Right lobe of liver (tissue), 4 donors: ENCODE measurements around the gene ENPP3.

Source experiments
- POLR2A ChIP-seq: fragments of 450-650 bp; IDR thresholded peaks from one replicate; pipeline ENCODE4 v1.6.1; 2017; ENCODE audit warnings: antibody characterized with exemption, mild to moderate bottlenecking
- TF ChIP-seq, protein P1 (sequence below), 4 donors: fragments of 200-600 bp in 3 of 4; fragments of 450-650 bp in 1 of 4; IDR thresholded peaks; one replicate each; pipeline versions ENCODE4 v1.5.1 to v1.8.0; 2016 to 2022; ENCODE audit warnings: antibody characterized with exemption in 4 of 4, mild to moderate bottlenecking in 2 of 4
- donor health status: DM: no; HTN: no; CAD: no.
- donor health status: DM: no; HTN: no; CAD: no.
- donor health status: DM: no; HTN: yes; CAD: no.

DNA sequence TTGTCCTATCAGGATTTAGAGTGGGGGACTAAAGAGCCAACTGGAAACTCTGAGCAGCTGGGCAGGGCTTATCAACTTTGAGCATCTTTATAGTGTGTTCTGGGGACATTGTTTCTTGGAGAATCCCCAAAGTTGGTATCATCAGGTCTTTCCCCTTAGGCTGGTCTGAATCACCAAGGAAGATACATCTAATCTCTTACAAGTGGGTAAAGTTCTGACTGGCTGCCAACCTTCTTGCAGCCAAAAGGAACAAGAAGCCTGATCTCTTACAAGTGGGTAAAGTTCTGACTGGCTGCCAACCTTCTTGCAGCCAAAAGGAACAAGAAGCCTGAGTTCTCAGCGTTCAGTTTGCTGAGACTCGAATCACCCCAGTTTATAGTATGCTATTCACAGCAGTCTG, 7.5 kb upstream of the ENPP3 start:
- no peak for TF ChIP-seq POLR2A
- TF ChIP-seq, protein P1, sequence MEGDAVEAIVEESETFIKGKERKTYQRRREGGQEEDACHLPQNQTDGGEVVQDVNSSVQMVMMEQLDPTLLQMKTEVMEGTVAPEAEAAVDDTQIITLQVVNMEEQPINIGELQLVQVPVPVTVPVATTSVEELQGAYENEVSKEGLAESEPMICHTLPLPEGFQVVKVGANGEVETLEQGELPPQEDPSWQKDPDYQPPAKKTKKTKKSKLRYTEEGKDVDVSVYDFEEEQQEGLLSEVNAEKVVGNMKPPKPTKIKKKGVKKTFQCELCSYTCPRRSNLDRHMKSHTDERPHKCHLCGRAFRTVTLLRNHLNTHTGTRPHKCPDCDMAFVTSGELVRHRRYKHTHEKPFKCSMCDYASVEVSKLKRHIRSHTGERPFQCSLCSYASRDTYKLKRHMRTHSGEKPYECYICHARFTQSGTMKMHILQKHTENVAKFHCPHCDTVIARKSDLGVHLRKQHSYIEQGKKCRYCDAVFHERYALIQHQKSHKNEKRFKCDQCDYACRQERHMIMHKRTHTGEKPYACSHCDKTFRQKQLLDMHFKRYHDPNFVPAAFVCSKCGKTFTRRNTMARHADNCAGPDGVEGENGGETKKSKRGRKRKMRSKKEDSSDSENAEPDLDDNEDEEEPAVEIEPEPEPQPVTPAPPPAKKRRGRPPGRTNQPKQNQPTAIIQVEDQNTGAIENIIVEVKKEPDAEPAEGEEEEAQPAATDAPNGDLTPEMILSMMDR (IDR thresholded peaks at IDR 0.05) = no peak
